Stimulated activated CD8-positive, alpha-beta memory T cell treated with anti-CD3 and anti-CD28 coated beads, Interleukin-15, amount 100 ng/mL, for 4 hours (primary cell): ENCODE data around the gene UNC79.

ENCODE experiments used
- DNase-seq, 2 donors: peaks; one replicate each; pipeline ENCODE4 v3.0.0-alpha.2; 2020; ENCODE audit warnings: low read depth in 2 of 2

The UNC79 gene

GRCh38 chr14:93748208-93749075 is 317.7 kb downstream of the UNC79 start:
- DNase-seq = no peak

- DNase-seq = no peak
Observed at GRCh38 chr14:93749076-93749420, 318.3 kb downstream of the UNC79 start.

- no peak for DNase-seq
Observed at GRCh38 chr14:93751946-93752655, 321.4 kb downstream of the UNC79 start.

- DNase-seq = no peak
Observed at GRCh38 chr14:93752980-93753561, 322.3 kb downstream of the UNC79 start.

- DNase-seq = no peak
Observed at GRCh38 chr14:93753647-93754046, 322.9 kb downstream of the UNC79 start.

GRCh38 chr14:93757206-93757605 is 326.5 kb downstream of the UNC79 start:
- no peak for DNase-seq
